ENCODE results near the gene GOLGA8J. TPM values are rescaled to one million over a fixed set of nuclear protein-coding genes. Genes with fewer than 3 reads are reported as not detected.
"Not testable (repeated sequence)": the region's sequence is repeated elsewhere in the genome, so short reads cannot be mapped to it uniquely, and the experiment has no call there.

Gene GOLGA8J
- total RNA-seq, 1 donor from 2014 or later: not detected

DNA sequence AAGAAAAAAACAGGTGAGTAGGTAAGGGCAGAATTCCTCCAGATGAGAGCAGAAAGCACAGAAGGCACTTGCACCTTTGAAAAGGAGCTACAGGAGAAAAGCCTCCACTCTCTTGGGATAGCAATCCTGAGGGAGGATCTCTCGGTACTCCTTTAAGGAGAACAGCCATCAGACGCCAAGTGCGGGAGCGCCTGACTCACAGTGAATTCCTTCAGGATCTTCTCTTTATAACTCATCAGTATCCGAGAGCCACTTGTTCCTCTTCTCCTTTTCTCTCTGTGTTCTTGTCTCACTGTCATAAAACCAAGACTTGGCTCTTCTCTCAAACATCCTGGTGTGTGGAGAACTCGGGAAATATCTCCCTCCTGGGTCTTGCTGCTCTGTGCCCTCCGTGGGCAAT, 10.1 kb upstream of the GOLGA8J start:
- peaks cover 0 to 2% (median 0%) of the 10 kb centered on the region in 3 donors for H3K27me3 ChIP-seq (ENCODE audit: control insufficient read depth in 3 of 3, insufficient read depth in 3 of 3, low read length in 3 of 3)
- no peak overlapping the region for H3K4me3 ChIP-seq (ENCODE audit: low read length in 3 of 3)
- H3K4me1 ChIP-seq (ENCODE audit: control insufficient read depth in 3 of 3, insufficient read depth in 3 of 3, low read length in 3 of 3): no peaks in the 10 kb centered on the region
- peaks cover 0 to 4% (median 0%) of the 10 kb centered on the region in 3 donors for H3K9me3 ChIP-seq (ENCODE audit: control insufficient read depth in 3 of 3, low read length in 3 of 3)
- no peak overlapping the region for H3K9ac ChIP-seq (ENCODE audit: low read depth in 1 of 3, low read length in 3 of 3)
- no peak overlapping the region for H3K27ac ChIP-seq (ENCODE audit: low read depth, low read length)
- no peaks in the 10 kb centered on the region for H3K36me3 ChIP-seq (ENCODE audit: control insufficient read depth in 3 of 3, insufficient read depth in 3 of 3, low read length in 3 of 3)

DNA sequence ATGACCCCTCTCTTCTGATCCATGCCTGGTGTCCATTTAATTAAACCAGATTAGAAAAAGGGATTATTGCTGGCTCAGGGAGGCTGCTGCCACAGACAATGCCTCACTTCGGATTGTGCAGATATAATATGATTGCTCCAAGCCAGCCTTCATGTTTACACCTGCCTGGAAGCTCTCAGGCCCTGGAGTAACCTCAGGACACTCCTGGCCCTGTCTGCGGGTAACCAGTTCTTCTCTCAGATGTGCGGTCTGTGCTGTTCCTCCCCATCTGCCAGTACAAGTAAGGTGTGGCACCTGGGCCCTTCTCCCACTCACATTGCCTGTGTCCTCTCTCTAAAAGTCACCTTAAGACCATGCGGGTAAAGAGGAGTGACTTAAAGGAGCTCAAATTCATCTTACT, 8.8 kb upstream of the GOLGA8J start:
- Histone ChIP-seq H3K27ac (ENCODE audit: low read depth, low read length) (no peak overlapping the region), H3K4me1 (ENCODE audit: control insufficient read depth in 3 of 3, insufficient read depth in 3 of 3, low read length in 3 of 3) (no peaks in the 10 kb centered on the region), H3K36me3 (ENCODE audit: control insufficient read depth in 3 of 3, insufficient read depth in 3 of 3, low read length in 3 of 3) (no peaks in the 10 kb centered on the region), H3K27me3 (ENCODE audit: control insufficient read depth in 3 of 3, insufficient read depth in 3 of 3, low read length in 3 of 3) (peaks cover 0 to 2% (median 0%) of the 10 kb centered on the region in 3 donors), H3K9ac (ENCODE audit: low read depth in 1 of 3, low read length in 3 of 3) (no peak overlapping the region), H3K9me3 (ENCODE audit: control insufficient read depth in 3 of 3, low read length in 3 of 3) (no peaks in the 10 kb centered on the region), H3K4me3 (ENCODE audit: low read length in 3 of 3) (no peak overlapping the region)

DNA sequence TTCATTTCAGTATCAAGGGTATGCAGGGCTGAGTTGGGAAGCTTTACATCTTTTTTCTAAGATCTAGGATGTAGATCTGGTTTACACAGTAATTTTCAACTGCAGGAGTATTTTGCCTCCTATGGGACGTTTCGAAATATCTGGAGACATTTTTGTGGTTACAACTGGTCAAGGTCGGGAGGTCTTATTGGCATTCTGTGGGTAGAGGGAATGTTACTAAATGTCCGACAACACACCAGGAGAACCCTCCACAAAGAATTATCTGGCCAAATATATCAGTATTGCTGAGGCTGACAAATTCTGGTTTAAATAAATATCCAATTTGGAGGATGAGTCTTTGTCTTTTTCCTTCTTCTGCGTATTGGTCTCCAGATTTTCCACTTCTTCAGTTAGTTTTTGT, 1.9 kb upstream of the GOLGA8J start:
- not testable (repeated sequence) for H3K27me3 ChIP-seq (ENCODE audit: control insufficient read depth in 3 of 3, insufficient read depth in 3 of 3, low read length in 3 of 3); H3K9ac ChIP-seq (ENCODE audit: low read depth in 1 of 3, low read length in 3 of 3); H3K27ac ChIP-seq (ENCODE audit: low read depth, low read length); H3K4me3 ChIP-seq (ENCODE audit: low read length in 3 of 3); H3K36me3 ChIP-seq (ENCODE audit: control insufficient read depth in 3 of 3, insufficient read depth in 3 of 3, low read length in 3 of 3); H3K4me1 ChIP-seq (ENCODE audit: control insufficient read depth in 3 of 3, insufficient read depth in 3 of 3, low read length in 3 of 3); H3K9me3 ChIP-seq (ENCODE audit: control insufficient read depth in 3 of 3, low read length in 3 of 3)

DNA sequence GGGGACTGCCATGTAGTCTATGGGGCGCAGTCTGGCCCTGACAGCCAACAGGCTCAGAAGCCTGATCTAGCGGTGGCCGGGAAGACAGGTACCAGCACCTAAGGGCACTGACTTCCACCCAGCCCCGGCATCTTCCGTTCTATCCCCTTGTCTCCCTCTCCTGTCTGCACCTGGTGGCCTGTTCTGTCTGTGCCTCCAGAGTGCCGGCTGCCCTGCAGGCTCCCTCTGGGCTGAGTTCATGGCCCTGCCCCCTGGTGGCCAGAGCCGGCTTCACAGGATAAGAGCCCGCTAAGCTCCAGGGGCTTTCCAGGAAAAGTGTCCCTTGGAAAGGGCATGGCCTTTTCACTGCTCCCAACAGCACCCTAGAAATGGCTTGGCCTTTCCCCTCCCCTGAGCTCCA, 15.1 kb downstream of the GOLGA8J start:
- not testable (repeated sequence) for H3K36me3 ChIP-seq (ENCODE audit: control insufficient read depth in 3 of 3, insufficient read depth in 3 of 3, low read length in 3 of 3); H3K27me3 ChIP-seq (ENCODE audit: control insufficient read depth in 3 of 3, insufficient read depth in 3 of 3, low read length in 3 of 3); H3K27ac ChIP-seq (ENCODE audit: low read depth, low read length); H3K9me3 ChIP-seq (ENCODE audit: control insufficient read depth in 3 of 3, low read length in 3 of 3); H3K4me1 ChIP-seq (ENCODE audit: control insufficient read depth in 3 of 3, insufficient read depth in 3 of 3, low read length in 3 of 3); H3K4me3 ChIP-seq (ENCODE audit: low read length in 3 of 3); H3K9ac ChIP-seq (ENCODE audit: low read depth in 1 of 3, low read length in 3 of 3)

DNA sequence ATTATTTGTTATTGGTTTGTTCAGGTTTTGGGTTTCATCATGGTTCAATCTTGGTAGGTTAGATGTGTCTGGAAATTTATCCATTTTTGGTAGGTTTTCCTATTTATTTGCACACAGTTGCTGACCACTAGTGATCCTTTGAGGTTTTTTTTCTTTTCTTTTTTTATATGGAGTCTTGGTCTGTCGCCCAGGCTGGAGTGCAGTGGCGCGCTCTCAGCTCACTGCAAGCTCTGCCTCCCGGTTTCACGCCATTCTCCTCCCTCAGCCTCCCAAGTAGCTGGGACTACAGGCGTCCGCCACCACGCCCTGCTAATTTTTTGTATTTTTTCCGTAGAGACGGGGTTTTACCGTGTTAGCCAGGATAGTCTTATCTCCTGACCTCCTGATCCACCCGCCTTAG, 20.1 kb downstream of the GOLGA8J start:
- H3K4me1 ChIP-seq (ENCODE audit: control insufficient read depth in 3 of 3, insufficient read depth in 3 of 3, low read length in 3 of 3); H3K27me3 ChIP-seq (ENCODE audit: control insufficient read depth in 3 of 3, insufficient read depth in 3 of 3, low read length in 3 of 3); H3K4me3 ChIP-seq (ENCODE audit: low read length in 3 of 3); H3K36me3 ChIP-seq (ENCODE audit: control insufficient read depth in 3 of 3, insufficient read depth in 3 of 3, low read length in 3 of 3); H3K27ac ChIP-seq (ENCODE audit: low read depth, low read length); H3K9me3 ChIP-seq (ENCODE audit: control insufficient read depth in 3 of 3, low read length in 3 of 3); H3K9ac ChIP-seq (ENCODE audit: low read depth in 1 of 3, low read length in 3 of 3): not testable (repeated sequence)

DNA sequence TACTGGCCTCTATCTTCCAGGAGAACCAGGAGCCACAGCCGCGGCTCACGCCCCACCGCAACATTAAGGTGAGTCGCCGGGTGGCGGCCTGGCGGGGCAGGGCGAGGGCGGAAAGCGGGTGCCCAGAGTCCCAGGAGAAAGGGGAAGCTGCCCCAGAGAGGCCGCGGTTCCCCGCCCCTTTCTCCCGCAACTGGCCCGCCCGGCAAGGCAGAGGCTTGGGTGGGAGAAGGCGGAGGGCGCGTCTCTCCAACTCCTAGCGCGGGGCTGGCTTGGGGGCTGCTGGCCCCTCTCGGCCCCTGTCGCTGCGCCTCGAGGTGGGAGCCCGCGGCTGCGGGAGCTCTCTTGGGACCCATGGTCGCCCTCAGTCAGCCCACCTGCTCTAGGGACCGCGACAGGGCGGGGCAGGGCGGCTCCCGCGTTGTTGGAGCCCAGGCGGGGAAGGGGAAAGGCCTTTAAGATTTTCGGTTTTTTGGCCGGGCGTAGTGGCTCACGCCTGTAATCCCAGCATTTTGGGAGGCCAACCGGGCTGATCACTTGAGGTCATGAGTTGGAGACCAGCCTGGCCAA, 21.3 kb downstream of the GOLGA8J start:
- not testable (repeated sequence) for H3K9me3 ChIP-seq (ENCODE audit: control insufficient read depth in 3 of 3, low read length in 3 of 3); H3K27me3 ChIP-seq (ENCODE audit: control insufficient read depth in 3 of 3, insufficient read depth in 3 of 3, low read length in 3 of 3); H3K4me1 ChIP-seq (ENCODE audit: control insufficient read depth in 3 of 3, insufficient read depth in 3 of 3, low read length in 3 of 3); H3K27ac ChIP-seq (ENCODE audit: low read depth, low read length); H3K36me3 ChIP-seq (ENCODE audit: control insufficient read depth in 3 of 3, insufficient read depth in 3 of 3, low read length in 3 of 3); H3K9ac ChIP-seq (ENCODE audit: low read depth in 1 of 3, low read length in 3 of 3); H3K4me3 ChIP-seq (ENCODE audit: low read length in 3 of 3)

DNA sequence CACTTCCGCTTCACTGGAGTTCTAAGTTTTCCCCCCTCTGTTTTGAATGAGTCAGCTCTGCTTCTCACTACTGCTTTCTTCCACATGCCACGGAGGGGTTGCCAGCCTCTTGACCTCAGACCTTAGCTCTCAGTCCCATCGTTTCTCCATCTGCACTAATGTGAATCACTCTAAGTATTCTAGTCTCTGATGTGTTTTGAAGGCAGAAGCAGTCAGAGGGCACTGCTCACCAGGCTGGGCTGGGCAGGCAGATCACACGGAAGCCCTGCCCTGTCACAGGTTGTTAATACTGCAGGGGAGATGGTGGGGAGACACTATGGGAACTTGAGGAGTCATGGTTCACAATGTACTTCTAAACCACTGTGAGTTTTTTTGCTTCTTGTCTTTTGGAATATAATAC, 27.8 kb downstream of the GOLGA8J start:
- not testable (repeated sequence) for H3K27me3 ChIP-seq (ENCODE audit: control insufficient read depth in 3 of 3, insufficient read depth in 3 of 3, low read length in 3 of 3); H3K4me3 ChIP-seq (ENCODE audit: low read length in 3 of 3)

DNA sequence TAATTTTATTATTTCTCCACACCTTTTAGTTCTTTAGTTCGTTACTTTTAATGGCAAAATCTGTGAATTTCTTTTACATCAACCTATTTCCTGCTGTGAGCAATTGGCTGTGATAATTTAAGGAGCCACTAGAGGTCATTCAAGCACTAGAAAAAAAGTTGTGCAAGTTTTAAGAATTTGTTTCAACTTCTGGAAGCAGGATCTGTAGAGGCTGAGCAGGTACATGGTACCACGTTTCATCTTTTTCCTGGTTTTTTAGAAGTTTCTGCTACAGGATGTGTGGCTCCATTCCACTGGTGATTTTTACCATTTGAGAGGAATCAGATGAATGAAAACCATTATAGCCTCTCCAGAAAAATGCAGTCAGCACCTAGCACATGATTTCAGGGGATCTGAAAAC, 47.3 kb downstream of the GOLGA8J start:
- H3K9ac ChIP-seq (ENCODE audit: low read depth in 1 of 3, low read length in 3 of 3); H3K9me3 ChIP-seq (ENCODE audit: control insufficient read depth in 3 of 3, low read length in 3 of 3); H3K27me3 ChIP-seq (ENCODE audit: control insufficient read depth in 3 of 3, insufficient read depth in 3 of 3, low read length in 3 of 3); H3K4me3 ChIP-seq (ENCODE audit: low read length in 3 of 3); H3K27ac ChIP-seq (ENCODE audit: low read depth, low read length); H3K4me1 ChIP-seq (ENCODE audit: control insufficient read depth in 3 of 3, insufficient read depth in 3 of 3, low read length in 3 of 3); H3K36me3 ChIP-seq (ENCODE audit: control insufficient read depth in 3 of 3, insufficient read depth in 3 of 3, low read length in 3 of 3): not testable (repeated sequence)

More for the DNA sequence above, 27.8 kb downstream of the GOLGA8J start:
- not testable (repeated sequence) for H3K27ac ChIP-seq (ENCODE audit: low read depth, low read length); H3K36me3 ChIP-seq (ENCODE audit: control insufficient read depth in 3 of 3, insufficient read depth in 3 of 3, low read length in 3 of 3); H3K9me3 ChIP-seq (ENCODE audit: control insufficient read depth in 3 of 3, low read length in 3 of 3); H3K9ac ChIP-seq (ENCODE audit: low read depth in 1 of 3, low read length in 3 of 3); H3K4me1 ChIP-seq (ENCODE audit: control insufficient read depth in 3 of 3, insufficient read depth in 3 of 3, low read length in 3 of 3)

DNA sequence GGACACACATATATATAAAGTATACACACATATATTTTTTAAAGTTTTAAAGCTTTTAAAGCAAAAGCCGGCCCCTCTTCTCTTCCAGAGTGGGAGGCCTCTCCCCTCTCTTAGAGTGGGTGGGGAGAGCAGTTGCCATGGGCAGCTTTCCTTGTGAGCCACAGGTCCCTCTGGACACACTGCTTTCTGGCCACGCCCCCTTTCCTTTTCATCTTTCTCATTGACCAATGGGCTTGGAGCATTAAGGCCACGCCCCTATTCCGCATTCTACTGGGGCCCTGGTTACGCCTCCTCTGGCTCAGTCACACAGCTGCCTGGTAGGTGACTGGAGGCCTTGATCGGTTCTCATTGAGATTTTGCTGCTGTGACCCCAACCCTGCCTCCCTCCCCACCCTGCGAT, 52.0 kb downstream of the GOLGA8J start, which contains the start of gene GOLGA8T:
GOLGA8T (plus strand) TSS at position 301 of the 400 bp plus-strand sequence; CDS start at position 399, 98 bp downstream.
- H3K36me3 ChIP-seq (ENCODE audit: control insufficient read depth in 3 of 3, insufficient read depth in 3 of 3, low read length in 3 of 3); H3K9ac ChIP-seq (ENCODE audit: low read depth in 1 of 3, low read length in 3 of 3); H3K27ac ChIP-seq (ENCODE audit: low read depth, low read length); H3K27me3 ChIP-seq (ENCODE audit: control insufficient read depth in 3 of 3, insufficient read depth in 3 of 3, low read length in 3 of 3); H3K4me3 ChIP-seq (ENCODE audit: low read length in 3 of 3); H3K4me1 ChIP-seq (ENCODE audit: control insufficient read depth in 3 of 3, insufficient read depth in 3 of 3, low read length in 3 of 3); H3K9me3 ChIP-seq (ENCODE audit: control insufficient read depth in 3 of 3, low read length in 3 of 3): not testable (repeated sequence)

Data from skeletal muscle tissue (tissue), 4 donors.